Fibroblast of the conjunctiva (primary cell): ENCODE results near the gene CD81.

Source experiments
- DNase-seq: peaks from one replicate; pipeline ENCODE4 v3.0.0-alpha.2; 2010; ENCODE audit warnings: low read depth

The CD81 gene

DNA sequence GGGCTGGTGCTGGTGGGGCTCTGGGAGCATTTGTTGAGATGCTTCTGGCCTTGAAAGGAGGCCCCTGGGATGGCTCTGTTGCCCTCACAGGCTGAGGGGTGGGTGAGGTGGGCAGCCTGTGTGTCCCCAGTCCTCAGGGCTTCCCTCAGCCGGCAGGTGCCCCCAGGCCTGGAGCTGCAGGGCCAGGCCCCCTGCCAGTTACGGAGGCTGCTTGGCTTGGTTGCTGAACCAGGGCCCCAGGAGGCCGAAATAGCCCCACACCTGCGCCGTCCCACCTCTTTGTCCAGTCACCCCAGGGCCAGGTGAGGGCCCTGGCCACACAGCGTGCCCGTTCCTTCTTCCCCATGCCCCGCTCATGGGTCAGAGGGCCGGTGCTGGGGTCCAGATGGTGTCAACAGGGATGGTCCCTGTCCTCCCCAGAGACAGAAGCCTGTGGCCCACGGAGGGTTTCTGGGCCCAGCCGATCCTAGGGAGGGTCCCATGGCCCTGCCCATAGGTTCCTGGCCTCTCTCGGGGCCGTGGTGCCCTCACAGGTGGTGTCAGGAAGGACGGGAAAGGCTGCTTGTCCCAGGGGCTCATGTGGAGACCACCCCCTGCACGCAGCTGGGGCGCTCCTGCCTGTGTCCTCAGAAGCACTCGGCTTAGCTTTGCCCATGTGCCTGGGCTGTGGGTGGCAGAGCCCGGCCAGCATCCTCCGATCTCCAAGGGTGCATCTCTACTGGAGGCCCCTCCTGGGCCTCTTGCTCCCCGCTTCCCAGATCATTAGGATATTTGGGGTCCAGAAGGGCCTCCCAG is 14.3 kb downstream of the CD81 start:
- no peak for DNase-seq

GRCh38 chr11:2392241-2392959 is 15.3 kb downstream of the CD81 start:
- DNase-seq, result no peak

- DNase-seq, result no peak
Observed at GRCh38 chr11:2393111-2393868, 16.2 kb downstream of the CD81 start.

DNA sequence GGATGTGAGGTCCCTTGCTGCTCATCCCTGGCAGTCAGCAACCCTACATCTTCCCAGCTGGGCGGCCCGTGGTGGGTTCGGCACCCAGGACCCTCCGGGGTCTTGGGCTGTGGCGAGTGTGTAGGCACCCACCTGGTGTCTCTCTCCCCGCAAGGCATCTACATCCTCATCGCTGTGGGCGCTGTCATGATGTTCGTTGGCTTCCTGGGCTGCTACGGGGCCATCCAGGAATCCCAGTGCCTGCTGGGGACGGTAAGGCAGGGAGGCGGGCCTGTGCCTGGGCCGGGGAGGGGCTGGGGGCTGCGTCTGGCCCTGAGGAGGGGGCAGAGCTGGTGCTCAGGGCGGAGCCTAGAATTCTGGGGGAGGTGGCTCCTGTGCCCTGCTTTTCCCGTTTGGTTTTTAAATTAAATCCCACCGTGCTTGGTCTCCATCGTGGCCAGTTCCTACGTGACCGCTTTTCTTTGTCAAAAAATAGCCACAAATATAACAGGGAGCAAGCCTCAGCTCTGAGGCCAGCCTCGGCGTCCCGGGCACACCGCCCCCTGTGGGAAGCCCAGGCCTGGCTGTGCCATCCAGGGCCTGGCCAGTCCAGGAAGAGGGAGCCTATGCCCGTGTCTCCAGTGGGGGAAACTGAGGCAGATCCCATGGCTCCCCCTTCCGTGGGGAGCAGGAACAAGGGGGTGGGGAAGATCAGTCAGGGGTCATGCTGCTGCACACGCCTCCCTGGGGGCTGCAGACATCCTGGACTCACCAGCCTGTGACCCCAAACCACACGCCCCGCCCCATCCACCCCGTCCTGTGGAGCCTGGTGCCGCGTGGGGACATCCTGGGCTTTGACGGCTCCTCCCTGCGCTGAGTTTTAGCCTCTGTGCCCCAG is 17.1 kb downstream of the CD81 start:
- no peak for DNase-seq

- DNase-seq, result no peak
Observed at GRCh38 chr11:2394818-2395105, 17.7 kb downstream of the CD81 start.

DNA sequence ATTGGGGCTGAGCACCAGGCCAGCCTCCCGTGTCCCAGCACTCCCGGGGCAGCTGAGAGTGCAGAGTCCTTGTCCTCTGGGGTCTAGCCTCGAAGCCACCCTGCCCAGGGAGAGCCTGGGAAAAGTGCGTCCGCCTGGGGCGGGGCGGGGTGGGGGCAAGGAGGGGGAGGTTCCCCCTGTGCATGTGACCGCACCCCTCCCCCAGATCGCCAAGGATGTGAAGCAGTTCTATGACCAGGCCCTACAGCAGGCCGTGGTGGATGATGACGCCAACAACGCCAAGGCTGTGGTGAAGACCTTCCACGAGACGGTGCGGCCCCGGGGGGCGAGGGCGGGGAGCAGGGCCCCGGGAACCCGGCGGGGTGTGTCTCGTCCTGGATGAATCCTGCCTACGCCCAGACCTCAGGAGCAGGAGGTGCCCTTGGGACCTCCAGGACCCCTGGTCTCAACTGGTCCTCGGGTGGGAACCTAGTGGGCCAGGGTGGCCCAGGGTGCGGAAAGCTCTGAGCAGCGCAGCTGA is 18.2 kb downstream of the CD81 start:
- no peak for DNase-seq

GRCh38 chr11:2395856-2396255 is 18.7 kb downstream of the CD81 start:
- no peak for DNase-seq

DNA sequence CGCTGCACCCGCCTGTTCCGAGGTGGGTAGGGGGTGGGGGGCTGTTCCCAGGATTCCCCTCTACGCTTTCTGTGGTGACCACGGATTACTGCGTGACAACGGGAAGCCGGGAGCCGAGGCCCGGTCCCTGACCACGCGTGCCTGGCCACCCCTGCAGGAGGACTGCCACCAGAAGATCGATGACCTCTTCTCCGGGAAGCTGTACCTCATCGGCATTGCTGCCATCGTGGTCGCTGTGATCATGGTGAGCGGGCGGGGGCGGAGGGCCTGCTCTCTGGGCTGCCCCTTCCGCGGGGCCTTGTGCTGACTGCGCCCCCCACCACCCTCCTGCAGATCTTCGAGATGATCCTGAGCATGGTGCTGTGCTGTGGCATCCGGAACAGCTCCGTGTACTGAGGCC is 19.4 kb downstream of the CD81 start:
- no peak for DNase-seq

DNA sequence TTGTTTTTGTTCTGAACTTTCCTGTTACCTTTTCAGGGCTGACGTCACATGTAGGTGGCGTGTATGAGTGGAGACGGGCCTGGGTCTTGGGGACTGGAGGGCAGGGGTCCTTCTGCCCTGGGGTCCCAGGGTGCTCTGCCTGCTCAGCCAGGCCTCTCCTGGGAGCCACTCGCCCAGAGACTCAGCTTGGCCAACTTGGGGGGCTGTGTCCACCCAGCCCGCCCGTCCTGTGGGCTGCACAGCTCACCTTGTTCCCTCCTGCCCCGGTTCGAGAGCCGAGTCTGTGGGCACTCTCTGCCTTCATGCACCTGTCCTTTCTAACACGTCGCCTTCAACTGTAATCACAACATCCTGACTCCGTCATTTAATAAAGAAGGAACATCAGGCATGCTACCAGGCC is 19.9 kb downstream of the CD81 start:
- no peak for DNase-seq

GRCh38 chr11:2398664-2399355 is 21.7 kb downstream of the CD81 start:
- DNase-seq, result no peak

DNA sequence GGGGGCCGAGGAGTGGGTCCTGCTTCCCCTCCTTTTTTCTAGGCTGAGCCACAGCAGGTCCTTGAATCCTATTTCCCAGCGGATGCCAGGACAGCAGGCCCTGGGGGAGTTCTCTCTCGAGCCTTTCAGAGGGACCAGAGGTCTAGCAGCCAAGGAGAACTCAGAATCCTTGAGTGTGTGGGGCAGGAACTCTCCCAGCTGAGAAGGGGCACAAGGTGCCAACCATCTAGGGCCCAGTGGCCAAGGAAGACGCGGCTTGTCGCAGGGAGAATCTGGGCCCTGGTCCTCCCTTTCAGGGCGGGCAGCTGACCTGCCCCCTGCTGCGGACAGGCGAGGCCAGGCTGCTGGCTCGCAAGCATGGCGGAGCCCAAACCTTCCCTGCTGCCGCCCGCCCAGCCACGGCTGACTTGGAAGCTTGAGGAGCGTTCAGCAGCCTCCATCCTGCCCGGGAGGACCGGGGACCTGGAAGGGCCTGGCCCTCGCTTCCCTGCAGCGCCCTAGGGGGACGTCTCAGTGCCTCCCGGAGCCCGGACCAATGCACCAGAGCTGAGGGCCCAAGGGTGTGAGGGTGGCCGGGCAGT is 22.5 kb downstream of the CD81 start:
- no peak for DNase-seq

DNA sequence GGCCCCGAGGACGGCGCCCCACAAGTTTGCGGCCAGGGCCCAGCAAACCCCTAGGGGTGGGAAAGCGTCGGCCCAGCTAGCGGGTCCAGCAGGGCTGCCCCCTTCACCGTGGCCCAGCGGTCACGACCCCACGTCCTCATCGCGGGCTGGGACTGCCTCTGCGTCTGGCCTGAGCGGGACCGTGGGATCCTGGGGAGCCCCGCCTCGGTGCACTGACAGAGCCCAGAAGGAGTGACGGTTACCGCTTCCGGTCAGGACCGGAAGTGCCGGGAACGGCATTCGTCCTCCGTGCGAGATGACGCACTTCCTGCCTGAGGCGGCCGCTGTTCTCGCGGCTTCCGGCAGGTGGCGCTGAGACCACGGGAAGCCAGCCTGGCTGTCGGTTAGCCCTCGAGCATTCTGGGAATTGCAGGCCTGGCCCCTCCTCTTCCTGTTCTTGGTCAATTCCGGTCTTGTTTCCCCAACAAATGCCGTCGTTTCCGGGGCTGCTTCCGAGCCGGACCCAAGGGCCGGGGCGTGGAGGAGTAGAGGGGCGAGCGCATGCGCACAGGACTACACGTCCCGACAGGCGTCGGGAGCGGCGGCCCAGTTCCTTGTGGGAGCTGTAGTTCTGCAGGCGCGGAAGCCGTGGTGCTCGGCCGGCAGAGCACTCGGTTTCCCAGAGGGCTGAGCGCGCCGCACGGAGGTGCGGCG is 23.1 kb downstream of the CD81 start, which contains the start of gene TSSC4:
Gene TSSC4 (plus strand): TSS at position 682 of the 693 bp plus-strand sequence. CDS start 1,884 bp downstream, outside the sequence.
- peak; percentile 100 for DNase-seq

GRCh38 chr11:2400762-2401435 is 23.8 kb downstream of the CD81 start:
- no peak for DNase-seq

- no peak for DNase-seq
Observed at GRCh38 chr11:2401436-2401984, 24.4 kb downstream of the CD81 start.

GRCh38 chr11:2402106-2402505 is 25.0 kb downstream of the CD81 start:
- no peak for DNase-seq

DNA sequence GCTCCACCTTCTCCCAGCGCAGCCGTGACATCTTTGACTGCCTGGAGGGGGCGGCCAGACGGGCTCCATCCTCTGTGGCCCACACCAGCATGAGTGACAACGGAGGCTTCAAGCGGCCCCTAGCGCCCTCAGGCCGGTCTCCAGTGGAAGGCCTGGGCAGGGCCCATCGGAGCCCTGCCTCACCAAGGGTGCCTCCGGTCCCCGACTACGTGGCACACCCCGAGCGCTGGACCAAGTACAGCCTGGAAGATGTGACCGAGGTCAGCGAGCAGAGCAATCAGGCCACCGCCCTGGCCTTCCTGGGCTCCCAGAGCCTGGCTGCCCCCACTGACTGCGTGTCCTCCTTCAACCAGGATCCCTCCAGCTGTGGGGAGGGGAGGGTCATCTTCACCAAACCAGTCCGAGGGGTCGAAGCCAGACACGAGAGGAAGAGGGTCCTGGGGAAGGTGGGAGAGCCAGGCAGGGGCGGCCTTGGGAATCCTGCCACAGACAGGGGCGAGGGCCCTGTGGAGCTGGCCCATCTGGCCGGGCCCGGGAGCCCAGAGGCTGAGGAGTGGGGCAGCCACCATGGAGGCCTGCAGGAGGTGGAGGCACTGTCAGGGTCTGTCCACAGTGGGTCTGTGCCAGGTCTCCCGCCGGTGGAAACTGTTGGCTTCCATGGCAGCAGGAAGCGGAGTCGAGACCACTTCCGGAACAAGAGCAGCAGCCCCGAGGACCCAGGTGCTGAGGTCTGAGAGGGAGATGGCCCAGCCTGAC is 26.0 kb downstream of the CD81 start:
- DNase-seq, result no peak

- no peak for DNase-seq
Observed at GRCh38 chr11:2404735-2405196, 27.7 kb downstream of the CD81 start.

- DNase-seq, result no peak
Observed at GRCh38 chr11:2406451-2406850, 29.3 kb downstream of the CD81 start.
